ENCODE results near the gene FAM20C.

Gene FAM20C

DNA sequence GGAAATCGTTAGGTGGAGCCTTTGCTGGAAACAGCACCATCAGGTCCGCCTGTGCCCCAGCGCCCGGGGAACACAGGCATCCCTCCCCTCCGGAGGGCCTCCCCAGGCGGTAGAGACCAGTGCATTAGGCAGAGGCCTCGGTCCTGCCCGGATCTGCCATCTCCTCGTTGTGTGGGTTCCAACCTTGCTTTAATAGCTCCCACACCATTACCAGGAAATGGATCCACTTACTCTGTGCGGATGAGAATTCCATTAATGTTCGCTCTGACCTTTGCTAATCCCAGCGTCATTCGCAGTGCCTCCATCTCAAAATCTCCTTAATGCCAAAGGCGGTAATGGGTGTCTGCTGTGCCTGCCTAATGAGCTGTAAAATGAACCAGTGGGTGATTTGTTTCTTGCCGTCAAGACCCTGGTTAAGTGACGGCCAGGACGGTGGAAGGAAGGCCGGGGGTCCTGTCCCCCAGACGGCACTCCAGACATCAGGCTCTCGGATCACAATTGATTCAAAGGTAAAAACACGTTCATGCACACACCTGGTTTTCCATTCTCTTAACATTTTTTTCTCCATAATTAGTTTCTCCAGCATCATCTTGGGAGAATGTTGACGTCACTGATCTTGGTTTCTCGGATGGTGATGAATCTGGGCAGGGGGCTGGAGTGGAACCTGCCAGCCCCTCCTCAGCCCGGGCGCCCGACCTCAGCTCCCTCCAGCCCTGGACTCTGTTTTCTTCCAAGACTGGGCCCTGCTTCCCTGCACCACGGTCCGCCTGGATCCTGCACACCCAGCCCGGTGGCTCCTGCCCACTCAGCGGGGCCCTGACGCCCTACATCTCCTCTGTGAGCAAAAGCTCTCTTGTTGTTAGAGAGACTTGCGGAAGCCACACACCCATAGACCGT is 22.8 kb upstream of the FAM20C start:
- TF ChIP-seq, protein P1, sequence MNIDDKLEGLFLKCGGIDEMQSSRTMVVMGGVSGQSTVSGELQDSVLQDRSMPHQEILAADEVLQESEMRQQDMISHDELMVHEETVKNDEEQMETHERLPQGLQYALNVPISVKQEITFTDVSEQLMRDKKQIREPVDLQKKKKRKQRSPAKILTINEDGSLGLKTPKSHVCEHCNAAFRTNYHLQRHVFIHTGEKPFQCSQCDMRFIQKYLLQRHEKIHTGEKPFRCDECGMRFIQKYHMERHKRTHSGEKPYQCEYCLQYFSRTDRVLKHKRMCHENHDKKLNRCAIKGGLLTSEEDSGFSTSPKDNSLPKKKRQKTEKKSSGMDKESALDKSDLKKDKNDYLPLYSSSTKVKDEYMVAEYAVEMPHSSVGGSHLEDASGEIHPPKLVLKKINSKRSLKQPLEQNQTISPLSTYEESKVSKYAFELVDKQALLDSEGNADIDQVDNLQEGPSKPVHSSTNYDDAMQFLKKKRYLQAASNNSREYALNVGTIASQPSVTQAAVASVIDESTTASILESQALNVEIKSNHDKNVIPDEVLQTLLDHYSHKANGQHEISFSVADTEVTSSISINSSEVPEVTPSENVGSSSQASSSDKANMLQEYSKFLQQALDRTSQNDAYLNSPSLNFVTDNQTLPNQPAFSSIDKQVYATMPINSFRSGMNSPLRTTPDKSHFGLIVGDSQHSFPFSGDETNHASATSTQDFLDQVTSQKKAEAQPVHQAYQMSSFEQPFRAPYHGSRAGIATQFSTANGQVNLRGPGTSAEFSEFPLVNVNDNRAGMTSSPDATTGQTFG (tag by site-specific recombination; IDR thresholded peaks at IDR 0.05; ENCODE audit: borderline replicate concordance): no peak
- CTCF ChIA-PET: no interaction called here
- no peaks in the 10 kb centered on the region for H3K9me3 ChIP-seq (ENCODE audit: control insufficient read depth, insufficient read depth, low read depth, low read length)
- H3K27ac ChIP-seq (ENCODE audit: extremely low read depth, low read depth, low read length): no peak overlapping the region
- no peak overlapping the region for H3K4me3 ChIP-seq (ENCODE audit: low read depth, low read length)
- POLR2A ChIA-PET: no interaction called here
- no peaks in the 10 kb centered on the region for H3K36me3 ChIP-seq (ENCODE audit: control insufficient read depth in 2 of 2, insufficient read depth in 1 of 2, low read length in 2 of 2)
- no peaks in the 10 kb centered on the region for H3K4me1 ChIP-seq (ENCODE audit: control insufficient read depth, insufficient read depth, low read length)

DNA sequence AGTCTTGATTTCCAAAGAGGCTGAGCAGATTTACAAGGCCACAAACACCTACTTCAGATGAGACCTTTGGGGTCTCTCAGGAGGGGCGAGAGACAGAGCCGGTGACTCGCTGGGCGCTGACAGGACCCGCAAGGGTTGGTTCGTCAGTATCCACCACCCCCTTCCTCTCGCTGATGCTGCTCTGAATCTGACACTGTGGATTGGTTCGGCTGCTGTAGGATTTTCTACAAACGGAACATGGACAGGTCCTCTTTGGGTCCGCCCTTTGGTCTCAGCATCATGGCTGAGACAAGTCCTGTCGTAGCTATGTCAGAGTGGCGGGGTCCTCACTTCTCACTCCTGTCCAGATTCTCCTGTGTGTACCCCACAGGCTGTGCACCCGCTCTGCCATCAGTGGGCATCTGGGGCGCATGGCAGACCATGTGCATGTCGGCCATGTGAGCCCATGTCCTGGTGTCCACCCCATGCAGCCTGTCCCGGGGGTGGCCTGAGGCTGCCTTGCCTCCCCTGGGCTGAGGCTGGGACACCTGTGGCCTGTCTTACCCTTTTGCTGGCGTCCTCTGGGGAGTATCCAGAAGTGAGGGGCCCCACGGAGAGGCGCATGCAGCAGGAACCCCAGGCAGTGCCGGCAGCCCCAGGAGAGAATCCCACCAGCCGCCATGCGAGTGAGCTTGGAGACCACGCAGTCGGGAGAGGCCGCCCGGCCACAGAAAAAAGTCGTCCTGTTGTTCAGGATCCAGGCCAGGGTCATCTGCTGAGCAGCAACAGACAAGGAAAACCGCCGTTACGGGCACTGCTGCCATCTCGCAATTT is 21.6 kb upstream of the FAM20C start:
- CTCF ChIA-PET: no interaction called here
- Histone ChIP-seq H3K4me1 (ENCODE audit: control insufficient read depth, insufficient read depth, low read length) (no peaks in the 10 kb centered on the region), H3K36me3 (ENCODE audit: control insufficient read depth in 2 of 2, insufficient read depth in 1 of 2, low read length in 2 of 2) (no peaks in the 10 kb centered on the region), H3K27ac (ENCODE audit: extremely low read depth, low read depth, low read length) (no peak overlapping the region), H3K4me3 (ENCODE audit: low read depth, low read length) (no peak overlapping the region), H3K9me3 (ENCODE audit: control insufficient read depth, insufficient read depth, low read depth, low read length) (no peaks in the 10 kb centered on the region)
- TF ChIP-seq ZNF544 (tag by site-specific recombination; IDR thresholded peaks at IDR 0.05) (no peak), ZNF626 (tag by site-specific recombination; IDR thresholded peaks at IDR 0.05) (no peak), ZNF670 (tag by site-specific recombination; IDR thresholded peaks at IDR 0.05; ENCODE audit: low read depth) (no peak), ZNF426 (tag by site-specific recombination; IDR thresholded peaks at IDR 0.05) (no peak), ZNF48 (tag by site-specific recombination; IDR thresholded peaks at IDR 0.05) (no peak), ZNF169 (tag by site-specific recombination; IDR thresholded peaks at IDR 0.05) (no peak), MEIS1 (CRISPR knock-in tag; IDR thresholded peaks at IDR 0.05; ENCODE audit: borderline replicate concordance) (no peak), ZNF416 (tag by site-specific recombination; IDR thresholded peaks at IDR 0.05) (no peak), ZBTB21 (tag by site-specific recombination; IDR thresholded peaks at IDR 0.05) (no peak)
- TF ChIP-seq, protein P2, sequence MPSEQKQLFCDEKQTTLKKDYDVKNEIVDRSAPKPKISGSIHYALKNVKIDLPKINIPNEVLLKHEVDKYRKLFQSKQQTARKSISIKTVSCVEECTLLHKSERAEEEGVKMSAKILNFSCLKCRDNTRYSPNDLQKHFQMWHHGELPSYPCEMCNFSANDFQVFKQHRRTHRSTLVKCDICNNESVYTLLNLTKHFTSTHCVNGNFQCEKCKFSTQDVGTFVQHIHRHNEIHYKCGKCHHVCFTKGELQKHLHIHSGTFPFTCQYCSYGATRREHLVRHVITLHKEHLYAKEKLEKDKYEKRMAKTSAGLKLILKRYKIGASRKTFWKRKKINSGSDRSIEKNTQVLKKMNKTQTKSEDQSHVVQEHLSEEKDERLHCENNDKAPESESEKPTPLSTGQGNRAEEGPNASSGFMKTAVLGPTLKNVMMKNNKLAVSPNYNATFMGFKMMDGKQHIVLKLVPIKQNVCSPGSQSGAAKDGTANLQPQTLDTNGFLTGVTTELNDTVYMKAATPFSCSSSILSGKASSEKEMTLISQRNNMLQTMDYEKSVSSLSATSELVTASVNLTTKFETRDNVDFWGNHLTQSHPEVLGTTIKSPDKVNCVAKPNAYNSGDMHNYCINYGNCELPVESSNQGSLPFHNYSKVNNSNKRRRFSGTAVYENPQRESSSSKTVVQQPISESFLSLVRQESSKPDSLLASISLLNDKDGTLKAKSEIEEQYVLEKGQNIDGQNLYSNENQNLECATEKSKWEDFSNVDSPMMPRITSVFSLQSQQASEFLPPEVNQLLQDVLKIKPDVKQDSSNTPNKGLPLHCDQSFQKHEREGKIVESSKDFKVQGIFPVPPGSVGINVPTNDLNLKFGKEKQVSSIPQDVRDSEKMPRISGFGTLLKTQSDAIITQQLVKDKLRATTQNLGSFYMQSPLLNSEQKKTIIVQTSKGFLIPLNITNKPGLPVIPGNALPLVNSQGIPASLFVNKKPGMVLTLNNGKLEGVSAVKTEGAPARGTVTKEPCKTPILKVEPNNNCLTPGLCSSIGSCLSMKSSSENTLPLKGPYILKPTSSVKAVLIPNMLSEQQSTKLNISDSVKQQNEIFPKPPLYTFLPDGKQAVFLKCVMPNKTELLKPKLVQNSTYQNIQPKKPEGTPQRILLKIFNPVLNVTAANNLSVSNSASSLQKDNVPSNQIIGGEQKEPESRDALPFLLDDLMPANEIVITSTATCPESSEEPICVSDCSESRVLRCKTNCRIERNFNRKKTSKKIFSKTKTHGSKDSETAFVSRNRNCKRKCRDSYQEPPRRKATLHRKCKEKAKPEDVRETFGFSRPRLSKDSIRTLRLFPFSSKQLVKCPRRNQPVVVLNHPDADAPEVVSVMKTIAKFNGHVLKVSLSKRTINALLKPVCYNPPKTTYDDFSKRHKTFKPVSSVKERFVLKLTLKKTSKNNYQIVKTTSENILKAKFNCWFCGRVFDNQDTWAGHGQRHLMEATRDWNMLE (tag by site-specific recombination; conservative IDR thresholded peaks at IDR 0.05; ENCODE audit: low read depth): no peak
- TF ChIP-seq, protein P3, sequence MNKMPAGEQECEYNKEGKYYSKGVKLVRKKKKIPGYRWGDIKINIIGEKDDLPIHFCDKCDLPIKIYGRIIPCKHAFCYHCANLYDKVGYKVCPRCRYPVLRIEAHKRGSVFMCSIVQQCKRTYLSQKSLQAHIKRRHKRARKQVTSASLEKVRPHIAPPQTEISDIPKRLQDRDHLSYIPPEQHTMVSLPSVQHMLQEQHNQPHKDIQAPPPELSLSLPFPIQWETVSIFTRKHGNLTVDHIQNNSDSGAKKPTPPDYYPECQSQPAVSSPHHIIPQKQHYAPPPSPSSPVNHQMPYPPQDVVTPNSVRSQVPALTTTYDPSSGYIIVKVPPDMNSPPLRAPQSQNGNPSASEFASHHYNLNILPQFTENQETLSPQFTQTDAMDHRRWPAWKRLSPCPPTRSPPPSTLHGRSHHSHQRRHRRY (tag by site-specific recombination; IDR thresholded peaks at IDR 0.05): no peak
- TF ChIP-seq, protein P4, sequence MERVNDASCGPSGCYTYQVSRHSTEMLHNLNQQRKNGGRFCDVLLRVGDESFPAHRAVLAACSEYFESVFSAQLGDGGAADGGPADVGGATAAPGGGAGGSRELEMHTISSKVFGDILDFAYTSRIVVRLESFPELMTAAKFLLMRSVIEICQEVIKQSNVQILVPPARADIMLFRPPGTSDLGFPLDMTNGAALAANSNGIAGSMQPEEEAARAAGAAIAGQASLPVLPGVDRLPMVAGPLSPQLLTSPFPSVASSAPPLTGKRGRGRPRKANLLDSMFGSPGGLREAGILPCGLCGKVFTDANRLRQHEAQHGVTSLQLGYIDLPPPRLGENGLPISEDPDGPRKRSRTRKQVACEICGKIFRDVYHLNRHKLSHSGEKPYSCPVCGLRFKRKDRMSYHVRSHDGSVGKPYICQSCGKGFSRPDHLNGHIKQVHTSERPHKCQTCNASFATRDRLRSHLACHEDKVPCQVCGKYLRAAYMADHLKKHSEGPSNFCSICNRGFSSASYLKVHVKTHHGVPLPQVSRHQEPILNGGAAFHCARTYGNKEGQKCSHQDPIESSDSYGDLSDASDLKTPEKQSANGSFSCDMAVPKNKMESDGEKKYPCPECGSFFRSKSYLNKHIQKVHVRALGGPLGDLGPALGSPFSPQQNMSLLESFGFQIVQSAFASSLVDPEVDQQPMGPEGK (tag by site-specific recombination; IDR thresholded peaks at IDR 0.05): no peak
- POLR2A ChIA-PET: no interaction called here
